HepG2 (cell line): ENCODE measurements around the gene SGF29.

Experiments used
- CREB1 ChIP-seq, 2 experiments: fragments of 450-650 bp in 1 of 2; IDR thresholded peaks; 2 replicates each; pipeline ENCODE4 v1.6.1; 2016 to 2017; ENCODE audit warnings: control low read depth in 1 of 2, mild to moderate bottlenecking in 1 of 2, missing compliant biosample characterization in 1 of 2, missing genetic modification characterization in 1 of 2
- POLR2AphosphoS5 ChIP-seq: IDR thresholded peaks from 2 replicates; pipeline ENCODE4 v1.6.1; 2012; ENCODE audit warnings: low read depth, low read length
- ZMAT3 ChIP-seq: sonication (generic); formaldehyde crosslinking; conservative IDR thresholded peaks from 2 replicates; pipeline ENCODE4 v1.7.0; 2021; ENCODE audit warnings: missing genetic modification reagents
- ZNF20 ChIP-seq: sonication (generic); formaldehyde crosslinking; IDR thresholded peaks from 2 replicates; pipeline ENCODE4 v1.4.0; 2020; ENCODE audit warnings: mild to moderate bottlenecking, moderate library complexity, missing genetic modification reagents
- TF ChIP-seq, protein P1 (sequence below): sonication (generic); formaldehyde crosslinking; IDR thresholded peaks from 2 replicates; pipeline ENCODE4 v1.4.0; 2020; ENCODE audit warnings: missing genetic modification reagents

DNA sequence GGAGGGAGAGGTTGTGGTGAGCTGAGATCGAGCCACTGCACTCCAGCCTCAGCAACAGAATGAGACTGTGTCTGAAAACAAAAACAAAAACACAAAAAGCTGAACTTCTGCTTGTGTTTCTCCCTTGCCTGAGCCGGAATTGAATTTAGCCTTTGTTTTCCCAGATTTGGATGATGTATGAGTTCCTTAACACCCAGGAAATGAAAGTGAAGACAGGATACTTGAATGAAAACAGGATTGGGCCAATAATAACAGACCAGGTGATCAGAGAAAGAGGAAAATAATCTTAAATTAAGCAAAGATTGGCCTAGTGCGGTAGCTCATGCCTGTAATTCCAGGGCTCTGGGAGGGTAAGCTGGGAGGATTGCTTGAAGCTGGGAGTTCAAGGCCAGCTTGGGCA, 13.4 kb upstream of the SGF29 start:
- no peak for TF ChIP-seq CREB1 (IDR thresholded peaks at IDR 0.05)
- TF ChIP-seq CREB1 (CRISPR knock-in tag; IDR thresholded peaks at IDR 0.05): no peak
- no peak for TF ChIP-seq ZNF20 (CRISPR knock-in tag)
- no peak for TF ChIP-seq POLR2AphosphoS5
- no peak for TF ChIP-seq ZMAT3 (CRISPR knock-in tag)
- TF ChIP-seq, protein P1, sequence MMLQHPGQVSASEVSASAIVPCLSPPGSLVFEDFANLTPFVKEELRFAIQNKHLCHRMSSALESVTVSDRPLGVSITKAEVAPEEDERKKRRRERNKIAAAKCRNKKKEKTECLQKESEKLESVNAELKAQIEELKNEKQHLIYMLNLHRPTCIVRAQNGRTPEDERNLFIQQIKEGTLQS (CRISPR knock-in tag): no peak
